ENCODE data around the gene SCART1.
"Not testable (repeated sequence)": the region's sequence is repeated elsewhere in the genome, so short reads cannot be mapped to it uniquely, and the experiment has no call there.

SCART1 gene

GRCh38 chr10:133438711-133439273, 15.0 kb upstream of the SCART1 start:
- DNase-seq, result peak; percentile 42 to 51 (median 51)

GRCh38 chr10:133439517-133440461, 14.0 kb upstream of the SCART1 start:
- no peak for DNase-seq

- no peak for DNase-seq
Observed at GRCh38 chr10:133440633-133441285, 13.0 kb upstream of the SCART1 start.

- DNase-seq, result not testable (repeated sequence)
Observed at GRCh38 chr10:133441356-133441755, 12.4 kb upstream of the SCART1 start.

- no peak for DNase-seq
Observed at GRCh38 chr10:133441780-133442179, 12.0 kb upstream of the SCART1 start.

- no peak for DNase-seq
Observed at GRCh38 chr10:133442191-133442966, 11.4 kb upstream of the SCART1 start.

- no peak for DNase-seq
Observed at GRCh38 chr10:133442967-133443924, 10.5 kb upstream of the SCART1 start.

- no peak for DNase-seq
Observed at GRCh38 chr10:133444342-133445267, 9.1 kb upstream of the SCART1 start.

- DNase-seq, result no peak
Observed at GRCh38 chr10:133445268-133445732, 8.4 kb upstream of the SCART1 start.

- DNase-seq, result no peak
Observed at GRCh38 chr10:133445751-133446708, 7.7 kb upstream of the SCART1 start.

GRCh38 chr10:133446979-133447378, 6.8 kb upstream of the SCART1 start:
- no peak for DNase-seq

GRCh38 chr10:133448120-133448519, 5.6 kb upstream of the SCART1 start:
- DNase-seq, result no peak

- DNase-seq, result no peak
Observed at GRCh38 chr10:133451346-133451745, 2.4 kb upstream of the SCART1 start.

GRCh38 chr10:133452453-133452852, 1.3 kb upstream of the SCART1 start:
- no peak for DNase-seq

- DNase-seq, result no peak
Observed at GRCh38 chr10:133454204-133454893, 604 bp downstream of the SCART1 start.

- no peak for DNase-seq
Observed at GRCh38 chr10:133455196-133455595, 1.5 kb downstream of the SCART1 start.

GRCh38 chr10:133455611-133456031, 1.9 kb downstream of the SCART1 start:
- no peak for DNase-seq

Data from suppressor macrophage treated with lipopolysaccharide for 1 hour (primary cell).